Limb (tissue), 2 donors: ENCODE results near the gene NALCN.
A peak's percentile ranks its signal among the peaks of the same experiment; 100 is the strongest.

Experiments
- DNase-seq, 2 donors: peaks; one replicate each; pipeline ENCODE4 v3.0.0-alpha.2; 2016; ENCODE audit errors: extremely low spot score in 2 of 2

The NALCN gene

GRCh38 chr13:101140087-101140770 lies 276.1 kb downstream of the NALCN start:
- DNase-seq: no peak

- DNase-seq: no peak
Measured at GRCh38 chr13:101139081-101139480, 277.2 kb downstream of the NALCN start.

DNA sequence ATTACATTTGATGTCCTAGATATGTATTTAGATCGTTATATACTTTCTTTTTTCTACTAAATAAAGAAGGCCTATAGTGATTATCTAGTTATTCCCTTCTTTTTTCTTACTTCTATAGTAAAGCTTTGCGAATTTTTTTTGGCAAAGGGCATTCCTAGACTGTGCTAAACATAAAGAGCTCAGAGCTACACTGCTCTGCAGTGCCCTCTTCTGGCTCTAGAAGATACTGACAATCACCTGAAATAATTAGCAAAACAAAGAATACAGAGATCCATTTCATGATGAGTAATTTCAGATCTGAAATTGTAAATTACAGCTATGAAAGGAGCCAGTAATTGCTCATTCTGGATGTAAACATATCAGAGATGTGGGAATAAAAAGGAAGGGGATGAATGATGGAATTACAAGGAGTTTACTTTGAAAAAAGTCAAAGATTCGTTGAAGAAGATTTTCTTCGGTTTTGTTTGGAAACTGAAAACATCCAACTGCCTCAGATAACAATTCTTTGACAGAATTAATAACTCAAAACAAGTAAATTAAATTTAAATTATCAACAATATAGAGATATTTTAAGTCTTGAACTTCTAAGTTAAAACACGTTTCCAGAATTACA lies 288.5 kb downstream of the NALCN start:
- DNase-seq: peak in 1 of 2 donors; percentile 88

GRCh38 chr13:101123028-101123427 lies 293.3 kb downstream of the NALCN start:
- no peak for DNase-seq

- no peak for DNase-seq
Measured at GRCh38 chr13:101121608-101122007, 294.7 kb downstream of the NALCN start.

DNA sequence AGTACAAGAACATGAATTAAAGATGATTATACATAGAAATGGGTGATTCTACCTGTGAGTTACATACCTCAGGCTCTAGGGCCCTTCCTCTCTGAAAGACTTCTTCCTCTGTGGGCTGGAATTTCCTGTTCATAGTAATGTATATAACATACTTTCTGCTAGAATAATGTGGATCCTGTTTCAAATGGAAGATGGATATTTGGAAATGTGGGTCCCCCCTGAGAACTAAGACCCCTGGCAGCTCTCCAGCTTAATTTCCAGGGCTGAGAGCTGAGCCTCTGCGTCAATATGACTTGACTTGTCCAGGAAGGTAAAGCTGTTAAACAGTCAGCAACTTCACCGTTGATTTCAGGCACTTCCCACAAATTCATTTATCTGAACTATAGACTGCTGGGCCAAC lies 296.3 kb downstream of the NALCN start:
- peak; percentile 16 to 64 for DNase-seq

DNA sequence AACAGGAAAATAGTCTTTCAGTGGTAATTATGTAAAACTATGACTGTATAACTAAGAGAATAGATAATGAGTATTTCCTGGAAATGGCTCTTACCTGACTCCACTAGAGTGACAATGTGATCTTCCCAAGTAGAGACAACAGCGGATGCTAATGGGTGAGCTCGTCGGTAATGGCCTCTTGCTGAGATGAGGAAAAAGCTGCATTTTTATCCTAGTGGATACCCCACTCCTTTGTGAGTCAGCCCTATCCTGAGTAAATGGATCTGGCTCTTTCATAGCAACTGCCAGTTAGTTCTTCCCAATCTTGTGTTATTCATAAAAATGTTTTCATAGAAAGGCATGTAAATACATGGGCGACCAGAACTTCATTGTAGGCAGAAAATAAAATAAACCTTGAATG lies 299.5 kb downstream of the NALCN start:
- no peak for DNase-seq

GRCh38 chr13:101116341-101116740 lies 300.0 kb downstream of the NALCN start:
- no peak for DNase-seq

- DNase-seq: peak in 1 of 2 donors; percentile 15
Measured at GRCh38 chr13:101115762-101116171, 300.5 kb downstream of the NALCN start.

- DNase-seq: no peak
Measured at GRCh38 chr13:101111894-101112293, 304.4 kb downstream of the NALCN start.

- no peak for DNase-seq
Measured at GRCh38 chr13:101109005-101109404, 307.3 kb downstream of the NALCN start.

DNA sequence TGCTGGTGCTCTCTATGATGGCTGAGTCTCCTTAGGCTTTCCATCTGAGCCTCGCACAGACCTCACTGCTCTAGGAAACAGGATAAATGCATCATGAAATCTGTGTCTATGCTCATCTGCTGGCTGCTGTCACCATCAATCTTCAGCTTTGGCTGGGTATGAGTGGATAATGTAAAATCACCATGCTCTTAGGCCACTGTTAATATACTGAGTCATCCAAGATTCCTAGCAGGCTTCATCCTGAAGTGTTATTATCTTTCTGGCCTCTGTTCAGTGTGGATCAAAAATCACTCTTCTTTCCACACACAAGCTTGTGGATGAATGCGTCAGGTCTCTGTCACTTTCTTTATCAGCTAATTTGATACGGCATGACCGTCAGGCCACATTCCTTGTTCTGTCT lies 317.4 kb downstream of the NALCN start:
- DNase-seq: no peak

DNA sequence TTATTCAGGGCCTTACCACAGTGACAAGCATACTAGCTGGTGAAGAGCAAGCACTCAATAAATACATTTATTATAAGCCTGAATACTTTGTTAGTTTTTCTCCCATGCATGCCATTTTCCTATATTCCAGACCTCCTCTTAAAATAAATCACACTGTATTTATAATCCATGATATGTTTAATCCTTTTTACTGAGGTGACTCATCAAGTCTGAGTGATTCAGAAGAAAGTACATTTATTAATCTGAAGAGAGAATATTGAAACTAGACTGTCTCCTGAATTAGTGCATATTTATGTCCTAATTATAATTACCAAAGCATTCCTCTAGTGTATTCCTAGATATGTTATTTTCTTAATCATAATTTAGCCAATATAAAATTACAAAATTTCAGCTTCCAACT lies 323.3 kb downstream of the NALCN start:
- no peak for DNase-seq

GRCh38 chr13:101090287-101090686 lies 326.0 kb downstream of the NALCN start:
- no peak for DNase-seq

DNA sequence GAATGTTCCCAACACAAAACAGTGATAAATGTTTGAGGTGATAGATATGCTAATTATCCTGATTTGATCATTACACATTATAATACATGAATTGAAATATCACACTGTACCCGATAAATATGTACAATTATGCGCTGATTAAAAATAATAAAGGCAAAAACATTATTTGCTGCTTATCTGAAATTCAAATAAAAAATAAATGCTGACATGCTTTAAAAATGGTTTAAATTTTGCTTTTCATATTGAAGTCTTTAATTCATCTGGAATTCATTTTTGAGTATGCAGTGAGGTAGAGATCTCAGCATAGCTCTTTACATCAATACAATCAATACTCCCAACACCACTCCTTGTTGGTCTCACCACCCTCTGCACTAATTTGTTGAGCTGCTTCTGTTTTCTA lies 330.8 kb downstream of the NALCN start:
- DNase-seq: no peak

GRCh38 chr13:101082441-101082840 lies 333.9 kb downstream of the NALCN start:
- no peak for DNase-seq

DNA sequence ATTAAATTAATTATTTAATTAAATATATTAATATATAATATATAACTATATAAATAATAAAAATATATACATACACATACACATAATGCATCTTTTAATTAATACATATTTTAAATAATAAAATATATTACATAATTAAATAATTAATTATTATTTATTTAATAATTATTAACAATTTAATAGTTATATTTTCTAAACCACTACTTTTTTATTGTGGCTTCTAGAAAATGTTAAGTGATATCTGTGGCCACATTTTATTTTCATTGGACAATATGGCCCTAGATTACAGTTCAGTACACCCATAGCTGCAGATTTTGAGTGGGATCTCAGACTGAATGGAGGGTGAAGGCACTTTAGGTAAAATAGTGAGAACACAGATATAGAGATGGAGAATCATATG lies 335.7 kb downstream of the NALCN start:
- no peak for DNase-seq

DNA sequence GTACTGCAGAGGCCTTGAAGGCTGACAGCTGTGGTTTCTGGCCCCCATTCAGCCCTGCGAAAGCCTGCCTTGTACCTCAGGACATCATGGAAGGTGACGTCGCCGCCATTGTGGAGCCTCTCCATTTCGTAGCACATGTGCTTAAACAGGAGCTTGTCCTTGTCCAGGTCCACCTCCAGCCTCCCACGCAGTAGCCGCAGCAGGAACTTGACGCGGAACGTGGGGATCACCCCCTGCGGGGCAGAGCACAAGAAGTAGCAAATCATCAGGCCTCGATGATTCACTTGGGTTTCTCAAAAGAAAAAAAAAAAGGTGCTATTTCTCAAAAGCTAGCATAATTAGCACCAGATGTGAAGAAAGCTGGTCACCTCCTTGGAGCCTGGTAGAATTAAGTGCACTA lies 351.0 kb downstream of the NALCN start:
- DNase-seq: no peak

DNA sequence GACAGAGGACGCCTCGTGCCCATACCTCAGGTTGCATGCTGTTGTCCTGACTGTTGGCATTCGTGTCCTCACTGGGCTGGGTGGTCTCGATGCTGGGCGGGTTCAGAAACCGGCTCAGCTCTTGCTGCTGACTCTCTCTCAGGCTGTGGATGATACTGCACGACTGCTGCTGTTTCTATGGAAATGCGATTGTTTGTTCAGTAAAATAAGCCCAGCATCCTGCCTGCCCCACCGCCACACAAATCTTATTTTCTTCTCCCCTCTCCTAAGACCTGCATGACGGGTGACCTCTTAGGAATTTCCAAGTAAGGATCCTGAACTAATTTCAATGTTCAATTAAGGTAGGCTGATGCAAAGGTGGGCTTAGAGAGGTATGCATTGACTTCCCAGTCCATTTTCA lies 356.5 kb downstream of the NALCN start:
- no peak for DNase-seq

DNA sequence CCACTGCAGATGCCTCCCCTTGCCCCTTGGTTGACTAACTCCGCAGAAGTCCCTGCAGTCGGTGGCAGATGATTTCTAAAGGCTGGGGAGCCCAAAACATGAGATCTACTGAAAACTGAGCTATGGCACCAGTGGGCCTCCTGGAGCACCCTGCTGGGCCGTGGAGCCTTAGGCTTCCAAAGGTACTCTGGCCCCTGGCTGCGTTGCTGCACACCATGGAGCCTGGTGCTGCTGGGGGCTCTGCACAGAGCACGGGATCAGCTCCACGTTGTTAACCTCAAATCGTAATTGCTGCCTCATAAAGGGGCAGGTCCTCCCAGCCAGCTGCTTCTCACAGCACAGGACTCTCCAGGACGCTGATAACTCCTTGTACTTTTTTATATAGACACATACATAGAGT lies 357.5 kb downstream of the NALCN start:
- DNase-seq: no peak

GRCh38 chr13:101053301-101054093 lies 362.8 kb downstream of the NALCN start:
- no peak for DNase-seq

DNA sequence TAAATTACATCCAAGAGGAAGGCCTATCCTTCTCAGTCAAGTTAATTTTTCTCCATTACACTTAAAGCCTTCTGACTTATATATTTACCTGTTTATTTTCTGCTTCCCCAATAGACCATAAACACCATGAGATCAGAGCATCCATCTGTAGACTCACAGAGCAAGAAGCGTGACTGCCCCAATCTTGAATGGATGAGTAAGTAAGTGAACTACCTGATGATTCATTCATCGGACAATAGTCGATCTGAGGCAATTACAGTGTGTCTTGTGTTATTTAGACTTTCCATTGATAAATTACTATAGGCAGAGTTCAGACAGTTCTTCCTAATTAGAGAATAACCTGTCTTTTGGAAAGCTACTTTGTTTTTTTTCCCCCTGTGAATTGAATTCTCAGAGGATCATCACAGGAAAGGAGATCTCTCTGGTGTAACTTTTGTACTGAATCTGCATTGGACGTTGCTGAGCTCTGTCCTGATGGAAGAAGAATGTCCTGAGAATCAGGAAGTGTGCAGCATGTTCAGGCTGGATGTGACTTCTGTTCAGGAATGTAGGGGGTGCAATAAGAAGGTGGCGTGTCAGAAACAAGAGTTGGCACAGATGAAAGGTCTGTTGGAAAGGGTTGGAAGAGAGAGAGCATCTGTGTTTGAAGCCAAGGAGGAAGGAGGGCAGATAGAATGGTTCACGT lies 367.0 kb downstream of the NALCN start:
- no peak for DNase-seq
